Upper lobe of left lung (tissue), 6 donors: ENCODE results near the gene CCDC167. TPM values are rescaled to one million over a fixed set of nuclear protein-coding genes. Genes with fewer than 3 reads are reported as not detected.
A peak's percentile ranks its signal among the peaks of the same experiment; 100 is the strongest.

Experiments
- ATAC-seq, 2 donors: fragments of 200-7000 bp; cut with Tn5 transposase; one replicate each; pipeline ENCODE4 v1.9.1; 2022; ENCODE audit warnings: mild to moderate bottlenecking in 2 of 2, moderate library complexity in 2 of 2; ENCODE audit not compliant: low FRiP score in 2 of 2
- DNase-seq, 2 donors: peaks; one replicate each; pipeline ENCODE4 v3.0.0-alpha.2; 2019 to 2020
- H3K27ac ChIP-seq, 4 donors: fragments of 200-600 bp; sonication (generic); one replicate each; pipeline ENCODE4 v1.5.1; 2016 to 2019
- H3K27me3 ChIP-seq, 4 donors: fragments of 200-600 bp; sonication (generic); one replicate each; pipeline ENCODE4 v1.5.1; 2017 to 2019
- H3K36me3 ChIP-seq, 4 donors: fragments of 200-600 bp; sonication (generic); one replicate each; pipeline ENCODE4 v1.5.1; 2016 to 2019
- H3K4me1 ChIP-seq, 4 donors: fragments of 200-600 bp; sonication (generic); one replicate each; pipeline ENCODE4 v1.5.1; 2018 to 2019
- H3K4me3 ChIP-seq, 4 donors: fragments of 200-600 bp; sonication (generic); one replicate each; pipeline ENCODE4 v1.5.1; 2017 to 2019; ENCODE audit warnings: mild to moderate bottlenecking in 2 of 4, moderate library complexity in 1 of 4
- H3K9me3 ChIP-seq, 4 donors: fragments of 200-600 bp; sonication (generic); one replicate each; pipeline ENCODE4 v1.5.1; 2018 to 2019
- EP300 ChIP-seq, 4 donors: sonication (generic); formaldehyde crosslinking; IDR thresholded peaks; one replicate each; pipeline ENCODE4 v1.5.1; 2017; ENCODE audit warnings: antibody characterized with exemption in 4 of 4, control low read depth in 2 of 4
- POLR2A ChIP-seq, 4 donors: fragments of 450-650 bp; IDR thresholded peaks; one replicate each; pipeline ENCODE4 v1.5.1; 2016 to 2017; ENCODE audit warnings: antibody characterized with exemption in 4 of 4, mild to moderate bottlenecking in 2 of 4
- POLR2AphosphoS5 ChIP-seq, 2 donors: sonication (generic); formaldehyde crosslinking; IDR thresholded peaks; one replicate each; pipeline ENCODE4 v1.5.1; 2017; ENCODE audit warnings: antibody characterized with exemption in 2 of 2
- WGBS, 2 donors: methylation state at CpG; one replicate each; pipeline ENCODE4 v1.1.5; 2017 to 2018; 5-methylcytosine and 5-hydroxymethylcytosine counted together
- total RNA-seq, 6 donors: library from RNA; depleted of rRNA in 4 of 6; stranded (reverse); fragments of >200 nt in 4 of 6; gene quantifications; one replicate each; pipeline versions ENCODE4 v1.1.0 to v1.2.1, GENCODE V29; 2016 to 2021
- TF ChIP-seq, protein P1 (sequence below), 6 experiments: fragments of 450-650 bp in 4 of 6; fragments of 200-600 bp in 2 of 6; sonication (generic) in 2 of 6; IDR thresholded peaks; one replicate each; pipeline ENCODE4 v1.5.1; 2016 to 2019; ENCODE audit warnings: antibody characterized with exemption in 6 of 6
- donor health status: DM: no; HTN: no; CAD: no; lungs with moderate emphysema.
- donor health status: DM: no; HTN: yes; CAD: no; lungs with severe emphysema.

Gene CCDC167
- total RNA-seq, 6 donors from 2014 or later, result 9.7 to 45.0 (median 16.7) TPM; not detected in 1

DNA sequence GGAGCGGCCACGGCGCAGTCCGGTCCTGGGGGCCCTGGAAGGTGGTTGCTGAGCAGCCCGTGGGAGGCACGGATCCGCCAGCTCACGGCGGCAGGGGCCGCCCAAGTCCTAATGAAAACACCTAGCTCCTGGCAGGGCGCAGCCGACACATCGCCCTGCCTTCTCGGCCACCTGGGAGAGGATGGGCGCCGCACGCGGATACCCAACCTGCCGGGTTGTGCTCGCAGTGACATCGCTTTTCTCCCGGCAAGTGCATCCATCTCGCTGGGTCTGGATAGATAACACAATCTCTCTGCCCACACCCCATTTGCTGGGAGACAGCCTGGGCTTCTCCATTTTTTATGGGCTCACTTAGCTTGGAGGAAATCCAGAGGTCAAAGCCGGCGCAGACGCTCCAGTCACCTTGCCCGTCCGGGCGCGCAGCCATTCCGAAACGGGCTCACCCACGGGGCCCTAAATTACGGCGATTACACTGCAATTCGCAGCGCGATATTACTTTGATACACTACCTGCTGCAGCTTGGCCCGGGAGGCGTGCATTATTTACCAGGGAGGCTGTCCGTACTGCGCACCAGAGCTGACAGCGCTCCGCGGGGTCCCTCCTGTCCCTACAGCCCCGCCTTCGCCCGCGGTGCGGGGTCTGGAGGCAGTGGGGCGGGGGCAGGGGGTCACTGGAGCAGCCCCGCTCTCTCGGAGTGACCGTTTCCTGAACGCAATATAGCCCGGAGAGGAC lies 36.2 kb upstream of the CCDC167 start:
- Histone ChIP-seq H3K27ac (no peak overlapping the region), H3K27me3 (peaks cover 0 to 26% (median 7%) of the 10 kb centered on the region in 4 donors), H3K36me3 (no peaks in the 10 kb centered on the region), H3K4me3 (peak overlapping the region in 2 of 4 donors; percentile 13 to 32), H3K9me3 (no peaks in the 10 kb centered on the region), H3K4me1 (peaks cover 9 to 16% (median 13%) of the 10 kb centered on the region in 4 donors)
- TF ChIP-seq POLR2A (IDR thresholded peaks at IDR 0.05) (no peak), EP300 (IDR thresholded peaks at IDR 0.05) (no peak), POLR2AphosphoS5 (IDR thresholded peaks at IDR 0.05) (no peak)
- TF ChIP-seq, protein P1, sequence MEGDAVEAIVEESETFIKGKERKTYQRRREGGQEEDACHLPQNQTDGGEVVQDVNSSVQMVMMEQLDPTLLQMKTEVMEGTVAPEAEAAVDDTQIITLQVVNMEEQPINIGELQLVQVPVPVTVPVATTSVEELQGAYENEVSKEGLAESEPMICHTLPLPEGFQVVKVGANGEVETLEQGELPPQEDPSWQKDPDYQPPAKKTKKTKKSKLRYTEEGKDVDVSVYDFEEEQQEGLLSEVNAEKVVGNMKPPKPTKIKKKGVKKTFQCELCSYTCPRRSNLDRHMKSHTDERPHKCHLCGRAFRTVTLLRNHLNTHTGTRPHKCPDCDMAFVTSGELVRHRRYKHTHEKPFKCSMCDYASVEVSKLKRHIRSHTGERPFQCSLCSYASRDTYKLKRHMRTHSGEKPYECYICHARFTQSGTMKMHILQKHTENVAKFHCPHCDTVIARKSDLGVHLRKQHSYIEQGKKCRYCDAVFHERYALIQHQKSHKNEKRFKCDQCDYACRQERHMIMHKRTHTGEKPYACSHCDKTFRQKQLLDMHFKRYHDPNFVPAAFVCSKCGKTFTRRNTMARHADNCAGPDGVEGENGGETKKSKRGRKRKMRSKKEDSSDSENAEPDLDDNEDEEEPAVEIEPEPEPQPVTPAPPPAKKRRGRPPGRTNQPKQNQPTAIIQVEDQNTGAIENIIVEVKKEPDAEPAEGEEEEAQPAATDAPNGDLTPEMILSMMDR (IDR thresholded peaks at IDR 0.05), result no peak
- ATAC-seq (peak in 1 of 2 donors; percentile 12), DNase-seq (peak in 1 of 2 donors; percentile 83)
- 5 to 13% methylated on average over 26 to 33 of the region's 56 CpGs for WGBS, 2 donors

DNA sequence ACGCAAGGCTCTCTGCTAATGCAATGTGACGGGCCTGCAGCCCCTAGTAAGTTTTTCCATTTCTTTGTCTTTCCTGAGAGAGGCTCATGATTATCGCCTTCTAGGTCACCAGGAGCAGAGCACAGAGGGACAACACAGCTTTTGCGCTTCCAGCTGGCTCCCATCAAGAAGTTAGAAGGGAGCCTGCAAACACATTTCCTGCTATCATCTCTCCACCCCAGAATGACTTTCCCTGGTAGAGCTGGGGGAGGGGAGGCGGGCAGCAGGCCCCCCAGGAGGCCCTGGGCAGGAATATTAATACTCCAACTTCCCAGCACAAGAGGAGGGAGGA lies 35.7 kb upstream of the CCDC167 start:
- 32 to 33% methylated on average over 5 of the region's 5 CpGs for WGBS, 2 donors
- no peak for DNase-seq
- H3K27ac ChIP-seq, result no peak overlapping the region
- no peaks in the 10 kb centered on the region for H3K9me3 ChIP-seq
- H3K27me3 ChIP-seq, result peaks cover 0 to 26% (median 7%) of the 10 kb centered on the region in 4 donors
- H3K4me1 ChIP-seq, result peaks cover 9 to 16% (median 13%) of the 10 kb centered on the region in 4 donors
- no peaks in the 10 kb centered on the region for H3K36me3 ChIP-seq
- ATAC-seq, result no peak
- H3K4me3 ChIP-seq, result no peak overlapping the region
- no peak for TF ChIP-seq POLR2A (IDR thresholded peaks at IDR 0.05)
- no peak for TF ChIP-seq POLR2AphosphoS5 (IDR thresholded peaks at IDR 0.05)
- TF ChIP-seq, protein P1 (IDR thresholded peaks at IDR 0.05), result no peak

DNA sequence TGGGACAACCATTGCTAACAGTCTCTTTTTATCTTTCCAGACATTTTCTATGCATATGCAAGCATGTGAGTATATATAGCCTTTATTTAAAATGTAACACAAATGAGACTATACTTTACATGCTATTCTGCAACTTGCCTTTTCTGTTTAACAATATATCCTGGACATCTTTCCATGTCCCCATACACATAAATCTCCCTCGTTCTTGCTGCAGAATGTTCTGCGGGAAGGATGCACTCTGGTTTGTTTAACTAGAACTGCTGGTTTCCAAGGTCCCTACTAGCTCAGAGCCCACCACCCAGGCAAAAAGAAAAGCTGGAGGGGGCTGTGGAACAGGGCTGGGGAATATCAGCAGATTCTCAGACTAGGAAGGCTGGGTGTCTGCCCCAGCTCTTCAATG lies 35.2 kb upstream of the CCDC167 start:
- ATAC-seq, result no peak
- H3K9me3 ChIP-seq, result no peaks in the 10 kb centered on the region
- DNase-seq, result no peak
- peaks cover 0 to 26% (median 7%) of the 10 kb centered on the region in 4 donors for H3K27me3 ChIP-seq
- TF ChIP-seq POLR2AphosphoS5 (IDR thresholded peaks at IDR 0.05) (no peak), EP300 (IDR thresholded peaks at IDR 0.05) (no peak), POLR2A (IDR thresholded peaks at IDR 0.05) (no peak)
- TF ChIP-seq, protein P1 (IDR thresholded peaks at IDR 0.05), result no peak
- H3K36me3 ChIP-seq, result no peaks in the 10 kb centered on the region
- peaks cover 9 to 16% (median 13%) of the 10 kb centered on the region in 4 donors for H3K4me1 ChIP-seq
- H3K27ac ChIP-seq, result no peak overlapping the region
- WGBS, 2 donors, result 59 to 71% methylated on average over 2 of the region's 2 CpGs
- H3K4me3 ChIP-seq, result no peak overlapping the region

- Histone ChIP-seq H3K27ac (no peak overlapping the region), H3K4me3 (no peak overlapping the region), H3K4me1 (peaks cover 9 to 16% (median 13%) of the 10 kb centered on the region in 4 donors), H3K27me3 (peaks cover 0 to 24% (median 7%) of the 10 kb centered on the region in 4 donors), H3K9me3 (no peaks in the 10 kb centered on the region), H3K36me3 (no peaks in the 10 kb centered on the region)
- WGBS, 2 donors, result 90 to 91% methylated on average over 3 of the region's 3 CpGs
- ATAC-seq (no peak), DNase-seq (no peak)
- no peak for TF ChIP-seq POLR2AphosphoS5 (IDR thresholded peaks at IDR 0.05)
Observed at GRCh38 chr6:37532122-37532521, 32.4 kb upstream of the CCDC167 start.

- Histone ChIP-seq H3K4me3 (no peak overlapping the region), H3K27ac (no peak overlapping the region), H3K4me1 (peaks cover 9 to 14% (median 11%) of the 10 kb centered on the region in 4 donors), H3K36me3 (no peaks in the 10 kb centered on the region), H3K27me3 (peaks cover 0 to 18% (median 6%) of the 10 kb centered on the region in 4 donors), H3K9me3 (no peaks in the 10 kb centered on the region)
- 89% methylated on average over 3 to 5 of the region's 5 CpGs for WGBS, 2 donors
- TF ChIP-seq EP300 (IDR thresholded peaks at IDR 0.05) (no peak), POLR2AphosphoS5 (IDR thresholded peaks at IDR 0.05) (no peak), POLR2A (IDR thresholded peaks at IDR 0.05) (no peak)
- TF ChIP-seq, protein P1 (IDR thresholded peaks at IDR 0.05), result no peak
- DNase-seq (no peak), ATAC-seq (no peak)
Observed at GRCh38 chr6:37531437-37532036, 31.8 kb upstream of the CCDC167 start.
